OCI-LY7 (cell line): ENCODE data around the gene THSD8. TPM values are rescaled to one million over a fixed set of nuclear protein-coding genes. Genes with fewer than 3 reads are reported as not detected.

Experiments
- BruUV-seq: library from RNA; stranded (reverse); fragments of 400-500 nt; replicated peaks from 2 replicates; lab custom pipeline; 2021; lab: Mats Ljungman, UMichigan
- CTCF ChIA-PET: fragments of 300-600 bp; sonication (Branson Sonifier 250); formaldehyde crosslinking; loops from one replicate; lab custom pipeline; 2022; ENCODE audit warnings: antibody characterized with exemption; ENCODE audit not compliant: unreplicated experiment; lab: Charles Lee
- POLR2A ChIA-PET: fragments of 300-600 bp; sonication (Branson Sonifier 250); formaldehyde crosslinking; loops from one replicate; lab custom pipeline; 2022; ENCODE audit warnings: antibody characterized with exemption; lab: Charles Lee
- DNase-seq: peaks from one replicate; pipeline ENCODE4 v3.0.0-alpha.2; 2015; ENCODE audit warnings: low spot score
- H2AFZ ChIP-seq: fragments of 200-600 bp; sonication (generic), shearing (Covaris generic); 2 replicates; pipeline ENCODE4 v1.6.1; 2014; ENCODE audit warnings: mild to moderate bottlenecking, antibody characterized with exemption, low read length, moderate library complexity
- H3K27ac ChIP-seq: fragments of 200-600 bp; sonication (generic); 2 replicates; pipeline ENCODE4 v1.5.1; 2014; ENCODE audit warnings: mixed run types, low read depth, mild to moderate bottlenecking, moderate library complexity, low read length, inconsistent platforms; ENCODE audit not compliant: poor library complexity, severe bottlenecking
- H3K36me3 ChIP-seq: fragments of 200-600 bp; sonication (generic); 2 replicates; pipeline ENCODE4 v1.6.1; 2014; ENCODE audit warnings: mild to moderate bottlenecking, antibody characterized with exemption, low read length, moderate library complexity, mixed read lengths; ENCODE audit not compliant: insufficient read depth
- H3K4me1 ChIP-seq: fragments of 200-600 bp; sonication (generic); 2 replicates; pipeline ENCODE4 v1.5.1; 2014; ENCODE audit warnings: mild to moderate bottlenecking, low read length; ENCODE audit not compliant: insufficient read depth, poor library complexity, severe bottlenecking
- H3K4me2 ChIP-seq: fragments of 200-600 bp; sonication (generic); 2 replicates; pipeline ENCODE4 v1.6.1; 2014; ENCODE audit warnings: mild to moderate bottlenecking, low read length
- H3K4me3 ChIP-seq: fragments of 200-600 bp; sonication (generic); 2 replicates; pipeline ENCODE4 v1.5.1; 2014; ENCODE audit warnings: mild to moderate bottlenecking, low read depth, low read length; ENCODE audit not compliant: poor library complexity, severe bottlenecking
- H3K79me2 ChIP-seq: fragments of 200-600 bp; sonication (generic); 2 replicates; pipeline ENCODE4 v1.6.1; 2016; ENCODE audit warnings: low read depth, mild to moderate bottlenecking, low read length, moderate library complexity, mixed read lengths; ENCODE audit not compliant: insufficient read depth
- H3K9me2 ChIP-seq: fragments of 200-600 bp; sonication (generic); 2 replicates; pipeline ENCODE4 v1.6.1; 2016; ENCODE audit warnings: mild to moderate bottlenecking, low read length, mixed read lengths; ENCODE audit not compliant: insufficient read depth
- H3K9me3 ChIP-seq: fragments of 200-600 bp; sonication (generic); 2 replicates; pipeline ENCODE4 v1.6.1; 2014; ENCODE audit warnings: mild to moderate bottlenecking, mixed run types, low read length, mixed read lengths
- H4K20me1 ChIP-seq: fragments of 200-600 bp; sonication (generic); 2 replicates; pipeline ENCODE4 v1.6.1; 2014; ENCODE audit warnings: mild to moderate bottlenecking, antibody characterized with exemption, low read length, moderate library complexity, mixed read lengths; ENCODE audit not compliant: insufficient read depth
- CTCF ChIP-seq: fragments of 200-600 bp; sonication (generic); conservative IDR thresholded peaks from 2 replicates; pipeline ENCODE4 v1.5.1; 2014; ENCODE audit warnings: mild to moderate bottlenecking, antibody characterized with exemption, low read length, moderate library complexity, mixed read lengths
- EZH2phosphoT487 ChIP-seq: fragments of 200-600 bp; sonication (generic); IDR thresholded peaks from 2 replicates; pipeline ENCODE4 v1.6.1; 2018; ENCODE audit warnings: low read depth, borderline replicate concordance, mild to moderate bottlenecking, mixed run types, antibody characterized with exemption, low read length, moderate library complexity, mixed read lengths
- intact Hi-C: fragments of 100-400 bp; cut with micrococcal nuclease; formaldehyde crosslinking; loops from one replicate; pipeline ENCODE4 v1.10.0; 2022; ENCODE audit not compliant: unreplicated experiment
- total RNA-seq, 2 experiments: library from RNA; depleted of rRNA in 1 of 2; stranded (reverse); fragments of >200 nt in 1 of 2; shearing (Covaris generic) in 1 of 2; gene quantifications; 2 replicates each; pipeline ENCODE4 v1.2.3, GENCODE V29; 2014 to 2022

The THSD8 gene
- total RNA-seq, 2 experiments from 2014 or later: 42.7 TPM; not detected in 1

- peak overlapping the region; percentile 81 for H2AFZ ChIP-seq
- peak overlapping the region; percentile 69 for H3K4me3 ChIP-seq
Measured at GRCh38 chr19:12777217-12778016, 24.5 kb upstream of the THSD8 start.

GRCh38 chr19:12778017-12778904 lies 23.6 kb upstream of the THSD8 start:
- DNase-seq: peak; percentile 55
- Histone ChIP-seq H3K4me2 (peak overlapping the region; percentile 96), H3K4me3 (peak overlapping the region; percentile 69), H3K4me1 (peaks cover 53% of the 10 kb centered on the region), H4K20me1 (no peaks in the 10 kb centered on the region), H3K9me2 (no peaks in the 10 kb centered on the region), H2AFZ (peak overlapping the region; percentile 81), H3K79me2 (no peaks in the 10 kb centered on the region), H3K27ac (peak overlapping the region; percentile 56), H3K9me3 (no peaks in the 10 kb centered on the region), H3K36me3 (no peaks in the 10 kb centered on the region)
- no TSS peak for BruUV-seq
- intact Hi-C loops: no loop called here
- CTCF ChIA-PET: interaction anchor here (0.6 to 2.8 kb wide), 4 partner anchors 14 to 1041 kb away, joined by 3 to 20 read pairs (median 4); partner anchors contain the start of gene JUNB
- POLR2A ChIA-PET: interaction anchor here (0.6 kb wide), 1 partner anchor 97 kb away, joined by 3 read pairs; the partner anchor contains the start of gene DHPS
- TF ChIP-seq EZH2phosphoT487 (no peak), CTCF (no peak)

More at GRCh38 chr19:12777217-12778016, 24.5 kb upstream of the THSD8 start:
- Histone ChIP-seq H3K9me2 (no peaks in the 10 kb centered on the region), H4K20me1 (no peaks in the 10 kb centered on the region), H3K4me2 (peak overlapping the region; percentile 96), H3K27ac (peak overlapping the region; percentile 56), H3K36me3 (no peaks in the 10 kb centered on the region), H3K9me3 (no peaks in the 10 kb centered on the region), H3K79me2 (no peaks in the 10 kb centered on the region), H3K4me1 (peaks cover 44% of the 10 kb centered on the region)
- TF ChIP-seq CTCF: peak; percentile 96
- no peak for TF ChIP-seq EZH2phosphoT487
- intact Hi-C loops: loop anchor here (1.0 kb wide), 2 partner anchors 14 to 19 kb away; partner anchors contain the start of gene JUNB
- ChIA-PET CTCF (interaction anchor here (1.0 to 2.8 kb wide), 3 partner anchors 15 to 23 kb away, joined by 3 to 20 read pairs (median 4); partner anchors contain the start of gene JUNB), POLR2A (interaction anchor here (0.7 to 2.0 kb wide), 2 partner anchors 14 to 298 kb away, joined by 3 to 10 read pairs; partner anchors contain the start of gene JUNB)
- DNase-seq: peak; percentile 78
- no TSS peak for BruUV-seq
